HG03558 (cell line): ENCODE results near the gene KIFAP3.
A peak's percentile ranks its signal among the peaks of the same experiment; 100 is the strongest.
"Not testable (repeated sequence)": the region's sequence is repeated elsewhere in the genome, so short reads cannot be mapped to it uniquely, and the experiment has no call there.

ENCODE experiments used
- ATAC-seq: cut with Tn5 transposase; IDR thresholded peaks from one replicate; pipeline ENCODE4 v1.9.1; 2021; ENCODE audit warnings: moderate number of reproducible peaks; ENCODE audit not compliant: unreplicated experiment; ENCODE audit errors: extremely low read depth

The KIFAP3 gene

DNA sequence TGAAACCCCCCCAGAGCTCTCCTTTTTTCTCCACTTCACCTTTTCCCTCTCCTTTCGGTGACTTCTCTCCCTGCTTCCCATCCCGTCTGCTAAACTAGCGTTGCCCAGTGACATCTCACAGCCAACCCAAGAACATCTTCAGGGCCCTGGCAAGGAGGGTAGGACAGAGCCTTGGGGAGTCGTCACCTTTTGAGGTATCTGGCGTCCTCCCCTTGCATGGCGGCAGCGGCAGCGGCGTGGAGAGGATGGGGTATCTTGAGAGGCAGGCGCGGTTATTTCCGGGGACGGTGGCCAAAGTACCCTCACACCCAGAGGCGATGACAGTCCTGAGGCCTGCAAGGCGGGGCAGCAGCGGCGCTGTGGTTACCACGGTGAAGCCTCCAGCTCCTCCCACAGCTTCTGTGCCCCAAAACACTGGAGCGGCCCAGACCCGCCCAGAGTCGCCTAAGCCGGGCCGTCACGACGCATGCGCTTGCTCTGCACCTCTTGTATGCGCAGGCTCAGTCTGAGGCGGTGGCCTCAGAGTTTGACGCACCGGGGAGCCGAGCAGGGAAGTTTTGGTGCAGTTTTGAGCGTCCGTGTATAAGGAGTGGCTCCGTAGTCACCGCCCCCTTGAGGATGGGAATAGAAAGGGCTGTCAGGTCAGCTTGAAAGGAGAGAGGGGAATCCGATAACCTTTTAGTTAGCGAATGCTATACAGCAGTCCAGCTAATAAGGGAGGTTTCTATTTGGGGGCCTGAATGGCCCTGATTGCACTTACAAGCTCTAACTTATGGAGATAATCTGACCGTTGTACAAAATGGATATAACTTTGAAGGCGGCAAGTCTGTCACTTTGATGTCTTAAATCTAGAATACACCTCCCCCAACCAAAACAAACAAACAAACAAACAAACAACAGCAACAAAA, at the start of gene KIFAP3:
KIFAP3 (minus strand) TSS at position 446 of the 908 bp plus-strand sequence; CDS start at position 218, 228 bp downstream.
- ATAC-seq = peak; percentile 90

DNA sequence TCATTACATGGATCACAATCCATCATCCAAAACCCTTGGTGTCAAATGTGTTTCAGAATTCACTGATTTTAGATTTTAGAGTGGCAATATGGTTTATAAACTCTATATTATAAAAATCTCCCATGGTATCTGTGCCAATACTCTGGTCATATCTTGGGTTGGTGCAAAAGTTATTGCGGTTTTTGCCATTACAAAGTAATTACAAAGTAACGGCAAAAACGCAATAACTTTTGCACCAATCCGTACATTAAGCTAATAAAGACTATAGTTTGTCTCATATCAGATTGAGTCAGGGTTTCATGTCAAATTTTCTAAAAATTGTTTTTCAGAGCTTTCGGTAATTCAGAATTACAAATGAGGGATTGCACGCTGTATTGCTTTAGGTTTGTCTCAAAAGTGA, 47.9 kb upstream of the KIFAP3 start:
- no peak for ATAC-seq

DNA sequence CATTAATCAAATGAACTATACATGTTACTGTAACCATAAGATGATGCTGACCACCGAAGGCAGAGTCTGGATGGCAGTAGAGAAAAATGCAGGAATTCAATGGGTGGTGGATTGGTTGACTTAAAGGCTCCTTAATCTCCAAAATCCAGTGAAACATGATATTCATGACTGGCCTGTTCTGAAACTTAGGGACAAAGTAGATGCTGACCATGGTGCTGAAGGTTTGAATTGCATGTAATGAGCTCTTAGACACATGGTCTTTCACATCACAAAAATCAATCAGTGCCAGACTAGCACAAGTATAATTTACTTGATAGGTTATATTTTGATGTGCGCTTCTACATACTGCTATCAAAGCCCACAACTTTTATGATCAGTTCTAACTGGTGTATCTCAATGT, 40.4 kb upstream of the KIFAP3 start:
- no peak for ATAC-seq

DNA sequence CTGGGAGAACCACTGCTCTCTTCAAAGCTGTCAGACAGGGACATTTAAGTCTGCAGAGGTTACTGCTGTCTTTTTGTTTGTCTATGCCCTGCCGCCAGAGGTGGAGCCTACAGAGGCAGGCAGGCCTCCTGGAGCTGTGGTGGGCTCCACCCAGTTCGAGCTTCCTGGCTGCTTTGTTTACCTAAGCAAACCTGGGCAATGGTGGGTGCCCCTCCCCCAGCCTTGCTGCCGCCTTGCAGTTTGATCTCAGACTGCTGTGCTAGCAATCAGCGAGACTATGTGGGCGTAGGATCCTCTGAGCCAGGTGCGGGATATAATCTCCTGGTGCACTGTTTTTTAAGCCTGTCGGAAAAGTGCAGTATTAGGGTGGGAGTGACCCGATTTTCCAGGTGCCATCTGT, 38.6 kb upstream of the KIFAP3 start:
- not testable (repeated sequence) for ATAC-seq

DNA sequence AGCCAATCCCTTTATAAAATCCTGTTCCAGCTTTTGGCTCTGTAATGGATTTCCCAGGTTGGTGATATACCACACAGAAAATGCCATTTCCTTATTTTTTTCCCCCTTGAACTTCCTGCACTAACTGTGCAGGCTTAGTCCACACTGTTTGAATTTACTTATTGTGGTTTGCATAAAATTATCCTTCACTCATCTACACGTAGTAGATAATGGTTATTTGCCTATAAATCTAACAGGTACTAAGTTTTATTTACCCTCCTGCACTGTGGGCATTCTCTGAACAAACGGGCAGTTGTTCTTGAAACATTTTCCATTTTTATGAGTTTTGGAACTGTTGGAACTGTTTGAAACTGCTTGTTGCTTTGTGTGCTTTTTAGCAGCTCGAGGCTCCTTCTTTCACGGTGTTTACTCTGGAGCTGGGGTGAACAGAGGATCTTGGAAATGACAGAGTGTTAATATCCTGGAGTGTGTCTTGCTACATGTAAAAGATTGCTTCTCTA, 23.0 kb upstream of the KIFAP3 start:
- no peak for ATAC-seq

DNA sequence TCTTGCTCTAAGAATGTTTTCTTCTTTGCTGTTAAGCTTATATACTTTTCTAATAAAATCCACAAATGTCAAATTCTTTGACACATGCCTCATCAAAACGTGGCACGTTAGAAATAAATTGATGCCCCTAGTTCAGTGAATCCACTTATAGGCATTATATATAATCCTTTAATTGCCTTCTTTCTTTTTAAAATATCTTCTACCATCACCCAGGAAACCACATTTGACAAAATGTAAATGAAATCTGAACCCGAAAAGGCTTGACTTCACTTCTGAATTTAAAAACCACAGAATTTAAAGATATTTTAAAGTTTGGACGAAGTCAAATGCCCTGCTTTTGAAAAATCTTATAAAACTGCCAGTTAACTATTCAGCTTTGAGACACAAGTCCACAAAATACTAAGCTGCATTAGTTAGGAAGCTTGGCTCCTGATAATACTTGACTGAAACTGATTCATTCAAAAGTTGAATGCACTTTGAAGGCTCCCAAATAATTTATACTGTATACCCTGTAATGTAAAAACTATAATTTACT, 22.4 kb upstream of the KIFAP3 start:
- no peak for ATAC-seq

DNA sequence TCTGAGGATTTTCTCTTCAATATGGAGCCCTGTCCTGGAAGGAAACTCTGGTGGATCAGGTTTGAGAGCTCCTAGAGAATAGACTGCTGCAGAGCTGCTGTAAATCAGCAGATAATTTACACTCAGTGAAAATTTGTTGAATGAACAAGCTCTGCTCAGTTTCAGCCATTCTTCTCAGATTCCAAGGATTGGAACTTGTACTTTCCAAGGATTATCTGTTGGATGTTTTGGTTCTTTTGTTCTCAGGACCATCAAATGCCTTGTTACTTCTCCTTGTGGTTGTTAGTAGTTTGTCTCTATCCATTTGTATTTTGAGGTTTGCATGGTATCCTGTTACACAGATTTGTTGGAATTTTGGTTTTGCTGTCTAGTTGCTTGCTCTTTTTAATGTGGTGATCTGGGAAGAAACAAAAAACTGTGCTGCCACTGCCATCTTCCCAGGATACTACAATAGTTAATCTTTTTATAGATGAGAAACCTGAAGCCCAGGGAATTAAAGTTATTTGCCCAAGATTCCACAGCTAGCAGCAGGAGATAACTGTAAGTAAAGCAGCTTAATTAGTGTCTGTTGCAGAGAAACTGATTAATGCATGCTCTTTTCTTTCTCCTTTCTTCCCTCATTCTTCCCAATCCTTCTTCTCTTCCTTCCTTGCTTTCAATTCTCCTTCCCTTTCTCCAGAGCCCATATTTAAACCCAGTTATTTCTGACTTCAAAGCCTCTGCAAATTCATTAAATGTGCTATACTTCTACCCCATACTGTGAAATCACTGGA, 21.7 kb upstream of the KIFAP3 start:
- ATAC-seq = no peak

DNA sequence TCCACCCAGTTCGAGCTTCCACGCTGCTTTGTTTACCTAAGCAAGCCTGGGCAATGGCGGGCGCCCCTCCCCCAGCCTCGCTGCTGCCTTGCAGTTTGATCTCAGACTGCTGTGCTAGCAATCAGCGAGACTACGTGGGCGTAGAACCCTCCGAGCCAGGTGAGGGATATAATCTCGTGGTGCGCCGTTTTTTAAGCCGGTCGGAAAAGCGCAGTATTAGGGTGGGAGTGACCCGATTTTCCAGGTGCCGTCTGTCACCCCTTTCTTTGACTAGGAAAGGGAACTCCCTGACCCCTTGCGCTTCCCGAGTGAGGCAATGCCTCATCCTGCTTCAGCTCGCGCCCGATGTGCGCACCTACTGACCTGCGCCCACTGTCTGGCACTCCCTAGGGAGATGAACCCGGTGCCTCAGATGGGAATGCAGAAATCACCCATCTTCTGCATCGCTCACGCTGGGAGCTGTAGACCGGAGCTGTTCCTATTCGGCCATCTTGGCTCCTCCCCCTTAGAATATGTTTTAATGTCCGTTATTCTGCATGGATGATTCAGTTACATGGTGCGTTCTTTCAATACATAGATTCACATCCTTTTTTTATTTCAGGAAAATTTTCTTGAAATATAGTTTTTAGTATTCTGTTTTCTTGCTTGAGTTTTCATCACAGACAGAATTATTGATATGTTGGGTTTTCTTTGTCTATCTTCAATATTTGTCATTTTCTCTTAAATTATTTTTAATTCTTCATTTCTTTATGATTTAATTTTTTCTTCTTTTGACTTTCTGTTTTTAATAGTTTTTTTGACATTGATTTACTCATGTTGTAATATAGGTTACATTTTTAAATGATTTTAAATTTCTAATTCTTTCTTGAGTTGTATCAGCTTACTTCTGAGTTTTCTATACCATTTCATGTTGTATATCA, 20.5 kb upstream of the KIFAP3 start:
- not testable (repeated sequence) for ATAC-seq

DNA sequence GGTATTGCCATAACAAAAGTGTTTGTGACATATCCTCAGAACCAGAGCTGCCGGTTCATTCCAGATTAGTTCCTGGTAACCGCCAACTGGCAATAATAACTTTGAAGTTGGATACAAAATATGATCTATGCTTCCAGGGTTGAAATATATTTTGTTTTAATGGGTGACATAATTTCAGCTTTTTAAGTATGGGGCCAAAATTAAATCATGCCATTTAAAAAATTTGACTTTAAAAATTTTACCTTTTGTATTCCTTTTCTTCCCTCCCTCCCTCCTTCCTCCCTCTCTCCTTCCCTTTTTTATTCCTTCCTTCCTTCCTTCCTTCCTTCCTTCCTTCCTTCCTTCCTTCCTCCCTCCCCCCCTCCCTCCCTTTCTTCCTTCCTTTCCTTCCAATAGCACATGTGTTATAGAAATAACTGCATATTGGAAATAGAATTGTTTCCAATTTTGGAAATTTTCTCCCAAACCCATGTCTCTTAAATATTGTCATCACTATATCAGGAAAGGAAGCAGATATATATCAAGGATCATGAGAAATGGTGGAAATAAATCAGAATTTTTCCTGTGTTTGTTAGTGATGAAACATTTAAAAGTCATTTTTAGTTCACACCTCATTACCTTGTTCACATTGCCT, 12.0 kb upstream of the KIFAP3 start:
- ATAC-seq = no peak

DNA sequence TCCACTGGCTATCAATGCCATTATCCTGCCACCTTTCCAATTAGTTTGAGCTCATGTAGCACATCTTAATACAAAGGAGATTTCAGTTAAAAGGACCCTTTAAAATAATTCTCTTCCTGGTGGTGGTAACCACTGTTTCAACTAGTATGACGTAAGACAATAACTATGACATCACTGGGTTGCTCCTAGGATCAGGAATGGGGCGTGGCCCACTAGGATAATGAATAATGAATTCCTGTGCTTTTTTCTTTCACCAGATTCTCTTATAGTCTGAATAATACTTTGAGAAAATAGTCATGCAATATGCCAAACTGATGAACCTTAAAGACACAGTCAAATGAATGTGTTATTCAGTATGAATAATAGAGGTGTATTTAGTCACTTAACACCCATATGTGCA, 10.6 kb upstream of the KIFAP3 start:
- ATAC-seq = no peak

DNA sequence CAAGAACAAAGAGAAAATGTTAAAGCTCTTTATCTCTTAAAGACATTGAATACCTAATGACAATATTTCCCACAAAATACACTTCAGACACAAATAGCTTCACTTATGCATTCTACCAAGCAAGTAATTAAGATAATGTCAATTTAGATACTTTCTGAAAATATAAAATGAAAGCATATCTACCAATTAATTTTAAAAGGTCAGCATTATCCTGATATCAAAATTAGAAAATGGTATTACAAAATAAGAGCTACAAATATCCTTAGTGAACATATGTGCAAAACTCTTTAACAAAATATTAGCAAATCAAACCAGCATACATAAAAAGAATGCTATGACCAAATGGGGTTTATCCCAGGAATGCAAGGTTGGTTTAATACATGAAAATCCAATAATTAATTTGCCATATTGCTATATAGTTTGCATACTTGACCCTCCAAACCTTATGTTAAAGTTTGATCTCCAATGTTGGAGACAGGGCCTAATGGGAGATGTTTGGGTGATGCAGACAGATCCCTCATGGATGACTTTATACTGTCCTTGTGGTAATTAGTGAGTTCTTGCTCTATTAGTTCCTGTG, 4.2 kb upstream of the KIFAP3 start:
- ATAC-seq = no peak

DNA sequence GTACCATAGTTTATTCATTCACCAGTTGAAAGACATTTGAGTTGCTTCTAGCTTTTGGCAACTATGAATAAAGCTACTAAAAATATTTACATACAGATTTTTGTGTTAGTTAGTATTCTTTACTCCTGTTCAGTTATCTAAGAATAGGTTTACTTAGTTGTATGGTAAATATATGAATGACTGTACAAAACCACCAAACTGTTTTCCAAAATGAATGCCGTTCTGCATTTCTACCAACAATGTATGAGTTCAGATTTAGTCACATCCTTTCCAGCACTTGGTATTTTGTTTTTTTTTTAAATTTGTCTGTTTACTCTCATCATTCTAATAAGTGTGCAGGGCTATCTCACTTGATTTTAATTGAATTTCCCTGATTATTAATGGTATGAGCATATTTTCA, 3.4 kb upstream of the KIFAP3 start:
- no peak for ATAC-seq

DNA sequence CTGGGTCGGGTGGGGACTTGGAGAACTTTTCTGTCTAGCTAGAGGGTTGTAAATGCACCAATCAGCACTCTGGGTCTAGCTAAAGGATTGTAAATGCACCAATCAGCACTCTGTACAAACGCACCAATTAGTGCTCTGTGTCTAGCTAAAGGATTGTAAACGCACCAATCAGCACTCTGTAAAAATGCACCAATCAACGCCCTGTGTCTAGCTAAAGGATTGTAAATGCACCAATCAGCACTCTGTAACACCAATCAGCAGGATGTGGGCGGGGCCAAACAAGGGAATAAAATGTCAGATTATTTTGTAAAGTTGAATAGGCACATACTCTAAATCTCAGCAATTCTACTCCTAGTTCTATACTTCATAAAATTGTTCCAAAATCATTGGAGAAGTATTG, 2.5 kb upstream of the KIFAP3 start:
- ATAC-seq = not testable (repeated sequence)

DNA sequence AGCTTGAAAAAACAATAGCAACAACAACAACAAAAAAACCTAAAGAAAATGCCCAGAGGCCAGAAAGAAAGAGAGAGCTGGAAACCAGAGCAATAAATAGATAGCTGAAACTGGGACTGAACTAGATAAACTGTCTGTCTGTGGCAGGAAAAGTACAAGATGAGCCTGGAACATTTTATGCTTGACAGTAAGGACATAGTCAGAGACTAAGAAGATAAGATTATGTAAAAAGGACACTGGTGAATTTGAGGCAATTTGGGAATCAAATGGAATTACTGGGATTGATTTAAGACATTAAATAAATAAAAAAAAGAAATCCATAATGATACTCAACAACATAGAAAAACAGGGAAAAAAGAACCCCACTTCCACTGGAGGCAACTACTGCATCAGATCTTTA, 1.7 kb upstream of the KIFAP3 start:
- no peak for ATAC-seq

DNA sequence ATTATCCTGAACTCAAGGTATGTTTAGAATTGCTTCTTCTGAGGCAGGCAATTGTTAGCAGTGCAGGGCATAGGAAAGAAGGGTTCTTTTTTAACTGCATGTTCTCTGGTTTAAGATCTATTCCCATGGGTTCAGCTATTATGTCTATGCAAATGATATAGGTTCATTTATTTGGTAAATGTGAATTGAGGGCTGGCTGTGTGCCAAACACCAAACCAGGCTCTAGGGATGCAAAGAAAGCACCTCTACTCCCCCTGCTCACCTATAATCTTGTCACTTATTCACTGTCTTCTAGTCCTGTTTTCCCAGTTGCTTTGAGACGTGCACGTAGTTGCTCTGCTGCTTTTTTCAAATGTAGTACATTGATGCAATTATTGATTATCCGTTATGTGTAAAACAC, 691 bp upstream of the KIFAP3 start:
- ATAC-seq = no peak

DNA sequence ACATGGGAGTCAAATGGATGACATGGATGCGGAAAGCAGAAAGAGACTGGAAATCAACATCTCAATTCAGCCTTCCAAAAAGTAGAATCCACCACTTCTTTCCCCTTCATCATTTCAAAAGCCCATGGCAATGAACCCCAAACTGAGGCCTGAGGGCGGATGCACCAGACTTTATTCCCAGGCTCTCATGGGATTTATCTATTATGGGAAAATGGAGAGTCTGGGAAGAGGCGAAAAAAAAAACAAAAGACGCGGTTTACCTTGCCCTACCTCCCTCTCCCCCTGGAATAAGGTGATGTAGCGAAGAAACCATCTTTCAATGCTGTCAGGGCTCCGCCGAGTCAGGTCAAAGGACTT, 624 bp downstream of the KIFAP3 start:
- ATAC-seq = no peak

DNA sequence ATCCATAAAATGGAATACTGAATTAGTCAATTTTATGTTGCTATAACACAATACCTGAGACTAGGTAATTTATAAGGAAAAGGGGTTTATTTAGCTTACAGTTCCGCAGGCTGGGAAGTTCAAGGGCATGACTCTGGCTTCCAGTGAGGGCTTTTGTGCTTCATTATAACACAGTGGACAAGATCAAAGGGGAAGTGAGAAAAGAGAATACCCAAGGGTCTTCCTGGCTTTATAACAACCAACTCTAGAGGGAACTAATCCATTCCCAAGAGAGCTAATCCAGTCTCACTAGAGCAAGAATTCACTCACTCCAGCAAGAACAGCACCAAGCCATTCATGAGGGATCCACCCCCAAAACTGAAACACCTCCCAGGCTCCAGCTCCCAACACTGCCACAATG, 3.1 kb downstream of the KIFAP3 start:
- ATAC-seq = no peak

DNA sequence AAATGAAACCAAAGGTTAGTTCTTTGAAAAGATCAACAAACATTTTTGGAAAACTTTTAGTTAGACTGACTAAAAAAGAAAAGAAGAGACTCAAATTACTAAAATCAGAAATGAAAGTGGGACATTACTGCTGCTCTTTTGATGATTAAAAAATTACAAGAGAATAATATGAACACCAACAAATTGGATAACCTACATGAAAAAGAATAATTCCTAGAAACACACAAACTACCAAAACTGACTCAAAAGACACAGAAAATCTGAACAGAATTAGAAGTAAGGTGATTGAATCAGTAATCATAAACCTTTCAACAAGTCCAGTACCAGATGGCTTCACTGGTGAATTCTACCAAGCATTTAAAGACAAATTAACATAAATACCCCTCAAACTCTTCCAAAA, 5.6 kb downstream of the KIFAP3 start:
- no peak for ATAC-seq

DNA sequence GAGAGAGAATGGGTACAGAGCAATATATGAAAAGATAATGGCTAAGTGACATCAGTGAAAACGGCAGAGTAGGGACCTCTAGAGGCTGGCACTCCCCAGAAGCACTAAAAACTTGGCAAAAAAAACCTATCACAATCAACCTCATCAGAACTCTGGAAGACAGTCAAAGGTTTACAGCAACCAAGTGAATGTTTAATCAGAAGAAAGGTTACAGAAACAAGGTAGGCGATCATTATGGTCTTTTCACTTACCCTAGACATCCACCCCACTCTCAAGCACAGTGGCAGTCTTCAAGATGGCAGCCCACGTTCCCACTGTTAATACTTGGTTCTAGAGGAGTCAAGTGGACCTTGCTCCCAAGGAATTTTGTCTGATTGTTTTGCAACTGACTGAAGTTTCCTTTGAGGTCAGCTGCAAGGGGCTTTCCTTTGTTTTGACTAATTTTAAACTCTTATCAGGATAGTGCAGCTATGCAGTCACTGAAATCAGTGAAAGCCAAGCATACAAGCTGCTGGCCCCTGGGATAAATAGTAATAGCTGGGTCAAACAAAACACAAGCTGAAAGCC, 7.2 kb downstream of the KIFAP3 start:
- ATAC-seq = no peak
